SKM-1 (cell line): ENCODE measurements around the gene MMAA.
"Not testable (repeated sequence)": the region's sequence is repeated elsewhere in the genome, so short reads cannot be mapped to it uniquely, and the experiment has no call there.

ENCODE experiments used
- DNase-seq: peaks from one replicate; lab custom pipeline; 2025; ENCODE audit not compliant: unreplicated experiment; lab: John Stamatoyannopoulos, UW

Gene MMAA

GRCh38 chr4:145626623-145626982 is 7.4 kb downstream of the MMAA start:
- no peak for DNase-seq

GRCh38 chr4:145635117-145635516 is 15.9 kb downstream of the MMAA start:
- no peak for DNase-seq

- DNase-seq, result no peak
Measured at GRCh38 chr4:145635630-145636029, 16.4 kb downstream of the MMAA start.

- DNase-seq, result no peak
Measured at GRCh38 chr4:145639186-145639698, 20.1 kb downstream of the MMAA start.

GRCh38 chr4:145640236-145640635 is 21.1 kb downstream of the MMAA start:
- DNase-seq, result not testable (repeated sequence)

GRCh38 chr4:145643295-145643694 is 24.1 kb downstream of the MMAA start:
- no peak for DNase-seq

GRCh38 chr4:145644699-145645098 is 25.5 kb downstream of the MMAA start:
- DNase-seq, result no peak

GRCh38 chr4:145656156-145656555 is 37.0 kb downstream of the MMAA start:
- no peak for DNase-seq

- DNase-seq, result no peak
Measured at GRCh38 chr4:145660064-145660463, 40.9 kb downstream of the MMAA start.

- no peak for DNase-seq
Measured at GRCh38 chr4:145663194-145663593, 44.0 kb downstream of the MMAA start.

- no peak for DNase-seq
Measured at GRCh38 chr4:145665773-145666172, 46.6 kb downstream of the MMAA start.

- no peak for DNase-seq
Measured at GRCh38 chr4:145670422-145670821, 51.2 kb downstream of the MMAA start.

GRCh38 chr4:145679520-145679919 is 60.3 kb downstream of the MMAA start:
- DNase-seq, result no peak

GRCh38 chr4:145679991-145680455 is 60.8 kb downstream of the MMAA start, which contains the start of gene C4orf51:
Gene C4orf51, plus strand, starts transcription at chr4:145680146. Its CDS starts 58 bp downstream, at chr4:145680204.
- no peak for DNase-seq

- no peak for DNase-seq
Measured at GRCh38 chr4:145680902-145681301, 61.7 kb downstream of the MMAA start.

- DNase-seq, result no peak
Measured at GRCh38 chr4:145681518-145681917, 62.3 kb downstream of the MMAA start.

GRCh38 chr4:145681956-145682355 is 62.8 kb downstream of the MMAA start:
- no peak for DNase-seq

GRCh38 chr4:145686991-145687390 is 67.8 kb downstream of the MMAA start:
- no peak for DNase-seq

GRCh38 chr4:145690610-145691009 is 71.4 kb downstream of the MMAA start:
- DNase-seq, result no peak

- not testable (repeated sequence) for DNase-seq
Measured at GRCh38 chr4:145691416-145691815, 72.2 kb downstream of the MMAA start.

GRCh38 chr4:145694929-145695328 is 75.7 kb downstream of the MMAA start:
- no peak for DNase-seq

GRCh38 chr4:145697332-145697731 is 78.1 kb downstream of the MMAA start:
- DNase-seq, result no peak

GRCh38 chr4:145698507-145698906 is 79.3 kb downstream of the MMAA start:
- DNase-seq, result no peak
